Measurements from ENCODE around the gene SHF.

The SHF gene

GRCh38 chr15:45122719-45123118, 65.0 kb downstream of the SHF start:
- no peak for DNase-seq

GRCh38 chr15:45121706-45122417, 65.9 kb downstream of the SHF start:
- no peak for DNase-seq

GRCh38 chr15:45121020-45121419, 66.7 kb downstream of the SHF start:
- DNase-seq: no peak

- no peak for DNase-seq
Observed at GRCh38 chr15:45120081-45120972, 67.4 kb downstream of the SHF start.

- no peak for DNase-seq
Observed at GRCh38 chr15:45118996-45119395, 68.8 kb downstream of the SHF start.

GRCh38 chr15:45118131-45118588, 69.6 kb downstream of the SHF start:
- peak; percentile 83 for DNase-seq

GRCh38 chr15:45117308-45118130, 70.2 kb downstream of the SHF start:
- no peak for DNase-seq

Measured in CD4-positive, alpha-beta T cell treated with Interferon gamma for 1 hour (primary cell).